Suprapubic skin (tissue), 4 donors: ENCODE measurements around the gene APPBP2. TPM values are rescaled to one million over a fixed set of nuclear protein-coding genes. Genes with fewer than 3 reads are reported as not detected.
"Not testable (repeated sequence)": the region's sequence is repeated elsewhere in the genome, so short reads cannot be mapped to it uniquely, and the experiment has no call there.

Source experiments
- DNase-seq, 2 donors: peaks; one replicate each; pipeline ENCODE4 v3.0.0-alpha.2; 2019; ENCODE audit warnings: low spot score in 2 of 2
- H3K27ac ChIP-seq: fragments of 200-600 bp; sonication (generic); one replicate; pipeline ENCODE4 v1.5.1; 2019
- H3K27me3 ChIP-seq: fragments of 200-600 bp; sonication (generic); one replicate; pipeline ENCODE4 v1.5.1; 2019
- H3K36me3 ChIP-seq: fragments of 200-600 bp; sonication (generic); one replicate; pipeline ENCODE4 v1.5.1; 2019
- H3K4me1 ChIP-seq: fragments of 200-600 bp; sonication (generic); one replicate; pipeline ENCODE4 v1.5.1; 2019
- H3K4me3 ChIP-seq: fragments of 200-600 bp; sonication (generic); one replicate; pipeline ENCODE4 v1.5.1; 2019; ENCODE audit warnings: mild to moderate bottlenecking
- H3K9me3 ChIP-seq: fragments of 200-600 bp; sonication (generic); one replicate; pipeline ENCODE4 v1.5.1; 2019
- CTCF ChIP-seq, 2 donors: fragments of 200-600 bp in 1 of 2; fragments of 450-650 bp in 1 of 2; sonication (generic) in 1 of 2; IDR thresholded peaks; one replicate each; pipeline ENCODE4 v1.5.1; 2016 to 2019; ENCODE audit warnings: antibody characterized with exemption in 2 of 2, mild to moderate bottlenecking in 1 of 2, moderate library complexity in 1 of 2
- EP300 ChIP-seq: sonication (generic); formaldehyde crosslinking; IDR thresholded peaks from one replicate; pipeline ENCODE4 v1.6.1; 2017; ENCODE audit warnings: antibody characterized with exemption
- POLR2A ChIP-seq, 2 donors: fragments of 450-650 bp; IDR thresholded peaks; one replicate each; pipeline ENCODE4 v1.6.1; 2017; ENCODE audit warnings: antibody characterized with exemption in 2 of 2, mild to moderate bottlenecking in 2 of 2, moderate library complexity in 2 of 2
- POLR2AphosphoS5 ChIP-seq, 3 donors: sonication (generic); formaldehyde crosslinking; IDR thresholded peaks; one replicate each; pipeline ENCODE4 v1.6.1; 2017; ENCODE audit warnings: antibody characterized with exemption in 3 of 3
- WGBS: methylation state at CpG from one replicate; pipeline ENCODE4 v1.1.5; 2018; 5-methylcytosine and 5-hydroxymethylcytosine counted together
- total RNA-seq, 4 donors: library from RNA; depleted of rRNA; stranded (reverse); fragments of >200 nt; gene quantifications; one replicate each; pipeline ENCODE4 v1.1.0, GENCODE V29; 2016

APPBP2 gene
- total RNA-seq, 4 donors from 2014 or later = 15.4 to 26.3 (median 17.8) TPM

GRCh38 chr17:60426596-60426995 lies 99.4 kb downstream of the APPBP2 start:
- TF ChIP-seq POLR2A (IDR thresholded peaks at IDR 0.05) = no peak
- no peak for TF ChIP-seq CTCF (IDR thresholded peaks at IDR 0.05)
- TF ChIP-seq EP300 = no peak
- no peak for TF ChIP-seq POLR2AphosphoS5 (IDR thresholded peaks at IDR 0.05)
- Histone ChIP-seq H3K27ac (no peak overlapping the region), H3K36me3 (no peaks in the 10 kb centered on the region), H3K4me1 (peaks cover 6% of the 10 kb centered on the region), H3K4me3 (no peak overlapping the region), H3K9me3 (no peaks in the 10 kb centered on the region), H3K27me3 (no peaks in the 10 kb centered on the region)
- WGBS = 83% methylated on average over 10 of the region's 10 CpGs
- no peak for DNase-seq

- H3K36me3 ChIP-seq = no peaks in the 10 kb centered on the region
- no peaks in the 10 kb centered on the region for H3K27me3 ChIP-seq
- no peak for DNase-seq
- peaks cover 13% of the 10 kb centered on the region for H3K4me1 ChIP-seq
- no peak for TF ChIP-seq POLR2A (IDR thresholded peaks at IDR 0.05)
- TF ChIP-seq EP300 = no peak
- TF ChIP-seq CTCF (IDR thresholded peaks at IDR 0.05) = no peak
- no peak for TF ChIP-seq POLR2AphosphoS5 (IDR thresholded peaks at IDR 0.05)
- no peak overlapping the region for H3K4me3 ChIP-seq
- H3K9me3 ChIP-seq = no peaks in the 10 kb centered on the region
- 87% methylated on average over 6 of the region's 6 CpGs for WGBS
- H3K27ac ChIP-seq = no peak overlapping the region
Observed at GRCh38 chr17:60425626-60426025, 100.4 kb downstream of the APPBP2 start.

DNA sequence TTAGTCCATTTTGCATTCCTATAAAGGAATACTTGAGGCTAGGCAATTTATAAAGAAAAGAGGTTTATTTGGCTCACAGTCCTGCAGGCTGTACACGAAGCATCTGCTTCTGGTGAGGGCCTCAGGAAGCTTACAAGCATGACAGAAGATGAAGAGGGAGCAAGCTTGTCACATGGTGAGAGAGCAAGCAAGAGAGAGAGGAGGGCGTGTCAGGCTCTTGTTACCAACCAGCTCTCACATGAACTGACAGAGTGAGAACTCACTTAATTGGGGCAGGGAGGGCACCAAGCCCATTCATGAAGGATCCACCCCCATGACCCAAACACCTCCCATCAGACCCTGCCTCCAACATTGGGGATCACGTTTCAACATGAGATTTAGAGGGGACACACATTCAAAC lies 102.2 kb downstream of the APPBP2 start:
- no peaks in the 10 kb centered on the region for H3K27me3 ChIP-seq
- H3K9me3 ChIP-seq = no peaks in the 10 kb centered on the region
- H3K36me3 ChIP-seq = no peaks in the 10 kb centered on the region
- no peak overlapping the region for H3K27ac ChIP-seq
- H3K4me3 ChIP-seq = no peak overlapping the region
- TF ChIP-seq POLR2A (IDR thresholded peaks at IDR 0.05) (no peak), POLR2AphosphoS5 (IDR thresholded peaks at IDR 0.05) (no peak), EP300 (no peak), CTCF (IDR thresholded peaks at IDR 0.05) (no peak)
- DNase-seq = peak in 1 of 2 donors; percentile 8
- H3K4me1 ChIP-seq = peaks cover 14% of the 10 kb centered on the region
- 68% methylated on average over 3 of the region's 3 CpGs for WGBS

DNA sequence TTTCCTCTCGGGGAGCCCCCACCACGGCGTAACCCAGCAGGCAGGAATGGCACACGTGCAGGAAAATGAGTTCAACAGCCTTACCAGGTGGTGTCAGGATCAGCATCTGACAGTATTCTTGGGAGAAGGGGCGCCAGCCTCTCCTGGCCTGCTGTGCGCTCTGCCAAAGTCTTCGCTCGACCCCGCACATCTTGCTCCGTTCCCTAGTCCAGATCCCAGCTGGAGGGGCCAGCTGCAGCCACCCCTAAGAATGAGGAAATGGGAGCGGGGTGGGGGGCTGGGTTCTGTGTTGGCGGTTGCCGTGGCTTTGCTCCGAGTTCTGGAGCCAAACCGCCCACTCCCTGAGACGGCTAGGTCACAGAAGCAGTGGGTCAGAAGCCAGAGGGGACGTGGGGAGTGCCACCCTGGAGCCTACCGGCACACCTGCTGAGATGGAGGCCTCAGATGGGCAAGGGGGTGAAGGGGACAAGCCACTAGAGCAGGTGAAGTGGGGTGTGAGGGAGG lies 103.8 kb downstream of the APPBP2 start, which contains the start of gene CHCT1:
Gene CHCT1 (plus strand): TSS at position 328 of the 504 bp plus-strand sequence. CDS start 104 bp downstream, at position 432.
- Histone ChIP-seq H3K4me1 (peaks cover 14% of the 10 kb centered on the region), H3K9me3 (no peaks in the 10 kb centered on the region), H3K4me3 (peak within 1 kb of the TSS; percentile 53), H3K27ac (peak within 1 kb of the TSS; percentile 12), H3K36me3 (no peaks in the 10 kb centered on the region), H3K27me3 (no peaks in the 10 kb centered on the region)
- DNase-seq = peak in 1 of 2 donors; percentile 74
- 82% methylated on average over 18 of the region's 18 CpGs for WGBS
- TF ChIP-seq CTCF (IDR thresholded peaks at IDR 0.05) = no peak
- no peak for TF ChIP-seq POLR2AphosphoS5 (IDR thresholded peaks at IDR 0.05)
- no peak for TF ChIP-seq EP300
- no peak for TF ChIP-seq POLR2A (IDR thresholded peaks at IDR 0.05)

GRCh38 chr17:60421273-60422161 lies 104.5 kb downstream of the APPBP2 start:
- H3K9me3 ChIP-seq = no peaks in the 10 kb centered on the region
- no peaks in the 10 kb centered on the region for H3K36me3 ChIP-seq
- 2% methylated on average over 35 of the region's 66 CpGs for WGBS
- H3K27me3 ChIP-seq = no peaks in the 10 kb centered on the region
- H3K27ac ChIP-seq = peak overlapping the region; percentile 12
- H3K4me1 ChIP-seq = peaks cover 16% of the 10 kb centered on the region
- DNase-seq = peak; percentile 80 to 86
- H3K4me3 ChIP-seq = peak overlapping the region; percentile 53
- TF ChIP-seq POLR2A (IDR thresholded peaks at IDR 0.05) = peak in 1 of 2 donors; percentile 18
- TF ChIP-seq POLR2AphosphoS5 (IDR thresholded peaks at IDR 0.05) = no peak
- peak; percentile 53 to 89 for TF ChIP-seq CTCF (IDR thresholded peaks at IDR 0.05)
- no peak for TF ChIP-seq EP300

DNA sequence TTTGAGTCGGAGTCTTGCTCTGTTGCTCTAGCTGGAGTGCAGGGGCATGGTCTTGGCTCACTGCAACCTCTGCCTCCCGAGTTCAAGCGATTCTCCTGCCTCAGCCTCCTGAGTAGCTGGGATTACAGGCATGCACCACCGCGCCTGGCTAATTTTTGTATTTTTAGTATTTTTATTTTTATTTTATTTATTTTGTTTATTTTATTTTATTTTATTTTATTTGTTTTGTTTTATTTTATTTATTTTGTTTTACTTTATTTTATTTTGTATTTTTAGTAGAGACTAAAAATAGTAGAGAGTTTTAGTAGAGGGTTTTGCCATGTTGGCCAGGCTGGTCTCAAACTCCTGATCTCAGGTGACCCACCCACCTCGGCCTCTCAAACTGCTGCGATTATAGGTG lies 106.2 kb downstream of the APPBP2 start:
- peak in 1 of 2 donors; percentile 26 for DNase-seq
- not testable (repeated sequence) for H3K9me3 ChIP-seq, H3K27ac ChIP-seq, H3K4me3 ChIP-seq, H3K27me3 ChIP-seq, H3K36me3 ChIP-seq
- 97% methylated on average over 7 of the region's 7 CpGs for WGBS
- peaks cover 20% of the 10 kb centered on the region for H3K4me1 ChIP-seq

DNA sequence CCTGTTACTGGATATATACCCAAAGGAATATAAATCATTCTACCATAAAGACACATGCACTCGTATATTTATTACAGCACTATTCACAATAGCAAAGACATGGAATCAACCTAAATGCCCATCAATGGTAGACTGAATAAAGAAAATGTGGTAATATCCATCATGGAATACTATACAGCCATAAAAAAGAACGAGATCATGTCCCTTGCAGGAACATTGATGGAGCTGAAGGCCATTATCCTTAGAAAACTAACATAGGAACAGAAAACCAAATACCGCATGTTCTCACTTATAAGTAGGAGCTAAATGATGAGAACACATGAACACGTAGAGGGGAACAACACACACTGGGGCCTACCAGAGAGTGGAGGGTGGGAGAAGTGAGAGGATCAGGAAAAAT lies 107.0 kb downstream of the APPBP2 start:
- 92% methylated on average over 4 of the region's 4 CpGs for WGBS
- not testable (repeated sequence) for H3K4me3 ChIP-seq, H3K27ac ChIP-seq, H3K36me3 ChIP-seq, H3K9me3 ChIP-seq, DNase-seq, H3K27me3 ChIP-seq
- H3K4me1 ChIP-seq = peaks cover 20% of the 10 kb centered on the region
